Medulla oblongata (tissue), 1 donor: ENCODE measurements around the gene LACRT.

Experiments
- DNase-seq: peaks from one replicate; pipeline ENCODE4 v3.0.0-alpha.2; 2015; ENCODE audit errors: extremely low spot score

Gene LACRT

GRCh38 chr12:54602661-54603060, 32.0 kb downstream of the LACRT start:
- no peak for DNase-seq

- no peak for DNase-seq
Measured at GRCh38 chr12:54601841-54602240, 32.9 kb downstream of the LACRT start.

- DNase-seq = no peak
Measured at GRCh38 chr12:54598970-54599369, 35.7 kb downstream of the LACRT start.

- peak; percentile 82 for DNase-seq
Measured at GRCh38 chr12:54596526-54596946, 38.2 kb downstream of the LACRT start.

GRCh38 chr12:54595471-54595870, 39.2 kb downstream of the LACRT start:
- no peak for DNase-seq

GRCh38 chr12:54593725-54594124, 41.0 kb downstream of the LACRT start:
- DNase-seq = no peak

- no peak for DNase-seq
Measured at GRCh38 chr12:54593135-54593534, 41.6 kb downstream of the LACRT start.

GRCh38 chr12:54592316-54592715, 42.4 kb downstream of the LACRT start:
- DNase-seq = no peak

- no peak for DNase-seq
Measured at GRCh38 chr12:54590978-54591591, 43.6 kb downstream of the LACRT start.

GRCh38 chr12:54589964-54590363, 44.7 kb downstream of the LACRT start:
- no peak for DNase-seq

GRCh38 chr12:54588890-54589267, 45.8 kb downstream of the LACRT start:
- DNase-seq = no peak

- no peak for DNase-seq
Measured at GRCh38 chr12:54588110-54588889, 46.4 kb downstream of the LACRT start, which contains the start of gene PPP1R1A. PPP1R1A (minus strand) TSS chr12:54588659; CDS start chr12:54588488, 171 bp downstream.

- DNase-seq = peak; percentile 82
Measured at GRCh38 chr12:54587315-54587873, 47.3 kb downstream of the LACRT start.

GRCh38 chr12:54586620-54587019, 48.1 kb downstream of the LACRT start:
- no peak for DNase-seq

GRCh38 chr12:54585243-54585642, 49.5 kb downstream of the LACRT start:
- DNase-seq = no peak

- DNase-seq = no peak
Measured at GRCh38 chr12:54584128-54584527, 50.6 kb downstream of the LACRT start.

GRCh38 chr12:54583726-54584125, 51.0 kb downstream of the LACRT start:
- no peak for DNase-seq

GRCh38 chr12:54581412-54581811, 53.3 kb downstream of the LACRT start:
- no peak for DNase-seq
